HG02610 (cell line): ENCODE measurements around the gene HDAC8.
"Not testable (repeated sequence)": the region's sequence is repeated elsewhere in the genome, so short reads cannot be mapped to it uniquely, and the experiment has no call there.

Experiments
- ATAC-seq: cut with Tn5 transposase; IDR thresholded peaks from one replicate; pipeline ENCODE4 v1.9.1; 2021; ENCODE audit warnings: mild to moderate bottlenecking, moderate library complexity; ENCODE audit not compliant: unreplicated experiment

Gene HDAC8

GRCh38 chrX:72466493-72466892 lies 106.2 kb downstream of the HDAC8 start:
- no peak for ATAC-seq

- ATAC-seq: no peak
These were observed 106.8 kb downstream of the HDAC8 start for GRCh38 chrX:72465889-72466288.

DNA sequence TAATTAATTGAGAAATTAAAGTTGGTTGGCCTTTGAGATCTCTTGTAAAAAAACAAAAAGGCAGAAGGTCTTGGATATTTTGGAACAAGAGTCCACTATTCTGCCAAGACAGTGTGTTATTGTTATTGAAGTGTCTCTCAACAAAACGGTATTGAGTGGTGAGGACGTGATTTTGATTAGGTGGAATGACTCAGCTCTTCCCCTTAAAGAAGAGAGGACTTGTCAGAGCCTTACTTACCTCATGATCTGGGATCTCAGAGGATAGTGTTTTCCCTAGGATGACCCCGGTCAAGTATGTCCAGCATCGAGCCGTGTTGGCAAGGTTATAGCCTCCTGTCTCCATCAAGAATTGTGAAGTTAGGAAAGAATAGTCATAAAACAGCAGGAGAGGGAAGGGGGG lies 110.9 kb downstream of the HDAC8 start:
- ATAC-seq: no peak

- no peak for ATAC-seq
These were observed 111.4 kb downstream of the HDAC8 start for GRCh38 chrX:72461288-72461687.

GRCh38 chrX:72460715-72461114 lies 111.9 kb downstream of the HDAC8 start:
- no peak for ATAC-seq

- ATAC-seq: not testable (repeated sequence)
These were observed 123.6 kb downstream of the HDAC8 start for GRCh38 chrX:72449034-72449433.

DNA sequence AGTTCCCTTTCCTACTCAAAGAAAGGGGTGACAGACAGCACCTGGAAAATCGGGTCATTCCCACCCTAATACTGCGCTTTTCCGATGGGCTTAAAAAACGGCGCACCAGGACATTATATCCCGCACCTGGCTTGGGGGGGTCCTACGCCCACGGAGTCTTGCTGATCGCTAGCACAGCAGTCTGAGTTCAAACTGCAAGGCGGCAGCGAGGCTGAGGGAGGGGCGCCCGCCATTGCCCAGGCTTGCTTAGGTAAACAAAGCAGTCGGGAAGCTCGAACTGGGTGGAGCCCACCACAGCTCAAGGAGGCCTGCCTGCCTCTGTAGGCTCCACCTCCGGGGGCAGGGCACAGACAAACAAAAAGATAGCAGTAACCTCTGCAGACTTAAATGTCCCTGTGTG lies 131.9 kb downstream of the HDAC8 start:
- not testable (repeated sequence) for ATAC-seq

DNA sequence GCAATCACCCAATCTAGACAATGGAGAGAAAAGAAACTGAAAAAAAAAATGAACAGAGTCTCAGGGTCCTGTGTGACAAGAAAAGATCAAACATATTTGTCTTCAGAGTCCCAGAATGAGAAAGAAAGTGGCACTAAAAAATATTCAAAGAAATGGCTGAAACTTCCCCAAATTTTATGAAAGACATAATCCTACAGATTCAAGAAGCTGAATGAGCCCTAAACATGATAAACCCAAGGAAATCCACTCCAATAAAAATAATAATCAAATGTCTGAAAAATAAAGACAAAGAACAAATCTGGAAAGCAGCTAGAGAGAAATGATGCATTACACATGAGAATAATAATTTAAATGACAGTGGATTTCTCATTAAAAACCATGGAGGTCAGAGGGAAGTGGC lies 136.6 kb downstream of the HDAC8 start:
- ATAC-seq: no peak

DNA sequence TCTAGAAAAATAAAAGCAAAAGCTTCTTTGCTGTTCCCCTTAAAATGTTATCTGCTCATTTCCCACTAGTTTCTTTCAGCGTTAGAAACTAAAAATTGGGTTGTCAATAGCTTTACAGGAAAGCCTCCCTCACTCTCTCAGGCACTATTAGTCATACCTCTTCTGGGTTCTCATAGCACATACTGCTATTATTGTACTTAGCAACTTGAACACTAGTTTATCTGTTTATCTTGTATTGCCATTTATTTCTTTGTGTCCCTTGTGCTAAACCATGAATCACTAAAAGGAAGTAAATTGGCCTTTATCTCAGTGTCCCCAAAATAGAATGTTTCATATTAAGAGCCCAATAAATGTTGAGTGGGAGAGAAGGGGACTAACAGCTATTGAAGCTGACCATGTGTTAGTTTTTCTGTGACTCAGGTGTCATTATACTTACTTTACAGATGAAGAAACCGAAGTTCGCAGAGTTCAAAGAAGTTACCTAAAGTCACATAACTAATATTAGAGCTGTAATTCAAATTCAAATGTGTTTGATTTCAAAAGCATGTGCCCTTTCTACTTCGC lies 142.2 kb downstream of the HDAC8 start:
- no peak for ATAC-seq

GRCh38 chrX:72421797-72422196 lies 150.8 kb downstream of the HDAC8 start:
- ATAC-seq: no peak

DNA sequence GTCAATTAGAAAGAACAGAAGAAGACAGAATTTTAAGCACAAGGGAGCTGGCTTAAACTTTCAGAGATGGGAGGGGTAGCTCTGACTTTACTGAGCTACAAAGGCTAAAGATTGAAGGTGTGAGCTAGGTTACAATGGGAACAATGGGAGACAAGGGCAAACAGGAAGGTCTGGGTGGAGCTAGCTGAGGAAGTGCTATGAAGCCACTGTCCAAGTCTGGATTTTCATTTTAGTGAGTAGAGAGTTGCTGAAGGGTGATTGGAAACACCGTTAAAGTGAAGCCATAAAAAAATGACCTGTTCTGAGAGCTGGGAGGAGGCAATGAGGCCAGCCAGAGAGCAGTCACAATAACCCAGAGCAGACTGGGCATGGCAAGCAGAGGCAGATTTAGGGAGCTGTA lies 162.7 kb downstream of the HDAC8 start:
- no peak for ATAC-seq

- ATAC-seq: peak; percentile 81
These were observed 163.8 kb downstream of the HDAC8 start for GRCh38 chrX:72408885-72409284.

DNA sequence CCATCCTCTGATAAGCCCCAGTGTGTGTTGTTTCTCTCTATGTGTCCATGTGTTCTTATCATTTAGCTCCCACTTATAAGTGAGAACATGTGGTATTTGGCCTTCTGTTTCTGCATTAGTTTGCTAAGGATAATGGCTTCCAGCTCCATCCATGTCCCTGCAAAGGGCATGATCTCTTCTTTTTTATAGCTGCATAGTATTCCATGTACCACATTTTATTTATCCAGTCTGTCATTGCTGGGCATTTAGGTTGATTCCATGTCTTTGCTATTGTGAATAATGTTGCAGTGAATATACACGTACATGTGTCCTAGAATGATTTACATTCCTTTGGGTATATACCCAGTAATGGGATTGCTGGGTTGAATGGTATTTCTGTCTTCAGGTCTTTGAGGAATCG lies 167.5 kb downstream of the HDAC8 start:
- not testable (repeated sequence) for ATAC-seq

DNA sequence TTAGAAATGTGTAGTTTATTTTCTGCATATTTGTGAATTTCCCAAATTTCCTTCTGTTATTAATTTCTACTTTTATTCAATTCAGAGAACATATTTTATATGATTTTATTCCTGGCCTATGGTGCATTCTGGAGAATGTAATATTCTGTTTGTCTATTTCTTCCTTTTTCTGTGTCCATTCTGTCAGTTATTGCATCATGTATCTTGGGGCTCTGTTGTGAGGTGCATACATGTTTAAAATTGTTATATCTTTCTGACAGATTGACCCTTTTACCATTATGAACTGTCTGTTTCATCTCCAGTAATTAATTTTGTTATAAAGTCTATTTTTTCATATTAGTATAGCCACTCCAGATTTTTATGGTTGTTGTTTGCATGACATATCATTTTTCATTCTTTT lies 170.0 kb downstream of the HDAC8 start:
- ATAC-seq: no peak

DNA sequence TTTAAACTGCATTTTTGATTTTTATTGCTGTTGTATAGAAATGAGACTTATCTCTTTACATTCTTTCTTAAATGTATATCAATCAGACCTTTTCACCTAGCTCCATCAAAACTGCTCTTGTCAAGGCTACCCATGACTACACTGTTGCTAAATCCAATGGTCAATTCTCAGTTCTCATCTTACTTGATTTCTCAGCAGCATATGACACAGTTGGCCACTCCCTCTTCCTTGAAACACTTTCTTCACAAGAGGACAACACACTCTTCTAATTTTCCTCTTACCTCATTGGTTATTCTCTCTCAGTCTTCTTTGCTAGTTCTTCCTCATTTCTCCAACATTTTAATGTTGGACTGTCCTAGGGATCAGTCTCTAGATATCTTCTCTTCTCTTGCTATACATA lies 172.8 kb downstream of the HDAC8 start:
- no peak for ATAC-seq

GRCh38 chrX:72396117-72396516 lies 176.5 kb downstream of the HDAC8 start:
- no peak for ATAC-seq

GRCh38 chrX:72395237-72395636 lies 177.4 kb downstream of the HDAC8 start:
- no peak for ATAC-seq

DNA sequence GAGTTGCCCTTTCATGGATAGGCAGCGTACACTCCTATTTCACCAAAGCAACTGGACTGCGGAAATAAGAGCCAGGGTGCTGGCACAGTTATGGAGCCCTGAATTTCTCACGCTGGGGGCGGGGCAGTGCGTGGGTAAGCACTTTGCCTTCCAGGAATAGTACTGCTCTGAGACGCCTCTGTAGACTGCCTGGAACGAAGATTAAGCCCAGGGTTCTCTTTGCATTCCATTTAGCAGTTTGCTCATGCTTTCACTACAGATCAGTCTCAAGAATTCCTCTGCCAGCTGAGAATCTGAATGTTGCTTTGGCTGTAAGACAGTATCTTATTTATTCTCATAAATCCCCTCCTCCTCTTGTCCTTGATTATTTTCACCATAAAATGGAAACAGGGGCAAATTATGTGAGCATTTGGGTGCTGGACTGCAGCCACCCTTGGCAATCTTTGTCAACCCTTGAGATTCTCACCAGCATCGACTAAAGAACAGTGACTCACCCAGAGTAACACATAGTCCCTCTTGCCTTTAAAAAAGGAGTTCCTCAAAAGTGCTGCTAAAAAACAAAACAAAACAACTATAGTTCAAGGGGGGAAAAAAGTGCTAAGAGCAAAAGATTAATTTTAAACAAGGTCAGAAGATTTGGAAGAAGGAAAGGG lies 178.0 kb downstream of the HDAC8 start:
- ATAC-seq: no peak

DNA sequence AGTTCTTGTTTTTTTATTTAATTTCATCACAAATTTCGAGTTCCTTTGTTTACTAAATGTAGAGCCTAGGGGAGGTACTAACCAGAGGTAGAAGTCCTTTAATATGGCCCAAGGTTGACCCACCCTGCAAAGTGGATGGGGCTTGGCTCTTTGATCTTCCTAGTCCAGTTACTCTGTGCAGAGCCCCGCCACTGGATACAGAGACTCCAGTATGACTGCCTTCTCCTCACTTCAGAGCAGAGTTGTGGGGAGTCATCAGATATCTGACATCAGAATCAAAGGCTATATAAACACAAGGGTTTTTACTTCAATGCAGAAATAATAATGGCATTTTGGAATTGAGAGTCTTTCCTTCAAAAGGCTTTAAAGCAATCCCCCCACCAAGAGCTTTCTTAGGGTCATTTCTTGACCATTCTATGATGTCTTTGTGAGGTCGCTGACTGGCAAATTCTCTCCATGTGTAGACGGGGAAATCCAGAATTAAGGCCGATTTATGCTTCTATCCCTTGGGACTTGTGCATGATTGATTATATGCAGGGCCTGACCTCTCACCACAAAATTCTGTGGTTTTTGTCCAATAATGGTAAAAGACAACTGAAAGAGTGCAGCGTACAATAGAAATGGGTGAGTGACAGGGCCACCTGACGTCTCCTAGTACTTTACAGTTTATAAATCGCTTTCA lies 178.7 kb downstream of the HDAC8 start:
- ATAC-seq: no peak

DNA sequence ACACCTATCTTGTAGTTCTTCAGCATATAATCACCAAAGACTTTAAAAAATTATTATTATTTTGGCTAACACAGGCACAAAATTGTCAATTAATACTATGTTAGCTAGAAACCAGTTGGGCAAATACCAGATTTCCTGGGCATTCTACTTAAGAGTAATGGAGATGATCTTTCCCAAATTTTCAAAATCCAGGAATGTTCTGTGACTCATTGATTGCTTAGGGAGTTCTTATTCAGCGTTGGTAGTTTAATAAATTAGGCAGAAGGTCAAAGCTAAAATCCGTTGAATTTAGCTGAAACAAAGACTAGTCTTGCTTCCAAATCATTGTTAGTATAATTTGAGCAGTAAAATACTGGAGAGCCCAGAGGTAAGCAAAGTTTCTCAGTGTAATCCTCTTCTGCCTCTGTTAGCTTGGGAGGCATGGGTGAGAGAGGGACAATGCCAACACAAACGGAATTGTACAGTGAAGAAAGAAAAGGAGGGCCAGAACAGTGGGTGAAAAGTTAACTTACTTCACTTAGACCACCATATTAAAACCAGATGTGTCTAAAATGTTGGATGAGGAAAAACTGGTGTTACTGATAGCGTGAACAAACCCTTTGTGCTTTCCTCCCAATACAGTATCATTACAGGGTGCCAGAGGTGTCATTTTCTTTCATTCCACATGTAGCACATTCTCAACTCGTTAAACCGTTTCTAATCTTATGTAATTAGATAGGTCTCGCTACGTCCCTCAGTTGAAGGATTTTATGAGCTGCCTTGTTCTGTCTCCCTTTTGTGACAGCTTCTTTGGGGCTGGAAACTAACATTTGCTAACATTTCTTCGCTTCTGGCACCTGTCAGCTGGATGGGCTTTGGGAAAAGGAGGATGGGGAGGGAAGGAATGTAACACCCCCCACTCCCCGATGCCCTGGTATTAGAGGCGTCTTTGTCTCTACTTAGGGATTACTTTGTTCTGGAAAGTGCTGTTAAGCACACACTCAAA lies 179.5 kb downstream of the HDAC8 start:
- no peak for ATAC-seq

- no peak for ATAC-seq
These were observed 180.6 kb downstream of the HDAC8 start for GRCh38 chrX:72392042-72392441.
